ENCODE measurements around the gene CRB1.
A peak's percentile ranks its signal among the peaks of the same experiment; 100 is the strongest.

The CRB1 gene

GRCh38 chr1:197355248-197355995, 87.4 kb downstream of the CRB1 start:
- TF ChIP-seq CTCF (IDR thresholded peaks at IDR 0.05; ENCODE audit: insufficient read depth, low read length, missing control alignments): no peak
- no peak for DNase-seq (ENCODE audit: low read depth, low spot score)
- no peak overlapping the region for H3K4me3 ChIP-seq (ENCODE audit: low read depth, low read length)
- POLR2A ChIA-PET: no interaction called here
- CTCF ChIA-PET: interaction anchor here (0.9 to 4.4 kb wide), 10 partner anchors 8 to 174 kb away, joined by 3 to 61 read pairs (median 6); no protein-coding TSS in a partner anchor

- CTCF ChIA-PET: interaction anchor here (0.7 to 4.4 kb wide), 31 partner anchors 8 to 617 kb away, joined by 3 to 61 read pairs (median 4); no protein-coding TSS in a partner anchor
- peak; percentile 69 for TF ChIP-seq CTCF (IDR thresholded peaks at IDR 0.05; ENCODE audit: insufficient read depth, low read length, missing control alignments)
- no peak overlapping the region for H3K4me3 ChIP-seq (ENCODE audit: low read depth, low read length)
- POLR2A ChIA-PET: no interaction called here
- no peak for DNase-seq (ENCODE audit: low read depth, low spot score)
These were observed 88.9 kb downstream of the CRB1 start for GRCh38 chr1:197356723-197357533.

GRCh38 chr1:197358959-197359358, 90.9 kb downstream of the CRB1 start:
- DNase-seq (ENCODE audit: low read depth, low spot score): no peak
- ChIA-PET POLR2A (no interaction called here), CTCF (interaction anchor here (0.7 to 3.4 kb wide), 6 partner anchors 25 to 178 kb away, joined by 3 to 61 read pairs (median 12); no protein-coding TSS in a partner anchor)
- H3K4me3 ChIP-seq (ENCODE audit: low read depth, low read length): no peak overlapping the region
- TF ChIP-seq CTCF (IDR thresholded peaks at IDR 0.05; ENCODE audit: insufficient read depth, low read length, missing control alignments): no peak

GRCh38 chr1:197360068-197360467, 92.0 kb downstream of the CRB1 start:
- ChIA-PET POLR2A (no interaction called here), CTCF (interaction anchor here (0.8 to 2.1 kb wide), 2 partner anchors 13 to 180 kb away, joined by 3 to 8 read pairs; no protein-coding TSS in a partner anchor)
- DNase-seq (ENCODE audit: low read depth, low spot score): no peak
- no peak overlapping the region for H3K4me3 ChIP-seq (ENCODE audit: low read depth, low read length)
- no peak for TF ChIP-seq CTCF (IDR thresholded peaks at IDR 0.05; ENCODE audit: insufficient read depth, low read length, missing control alignments)

GRCh38 chr1:197362871-197363270, 94.8 kb downstream of the CRB1 start:
- no peak overlapping the region for H3K4me3 ChIP-seq (ENCODE audit: low read depth, low read length)
- no peak for TF ChIP-seq CTCF (IDR thresholded peaks at IDR 0.05; ENCODE audit: insufficient read depth, low read length, missing control alignments)
- CTCF ChIA-PET: no interaction called here
- POLR2A ChIA-PET: no interaction called here
- DNase-seq (ENCODE audit: low read depth, low spot score): no peak

- ChIA-PET CTCF (no interaction called here), POLR2A (no interaction called here)
- DNase-seq (ENCODE audit: low read depth, low spot score): no peak
- no peak overlapping the region for H3K4me3 ChIP-seq (ENCODE audit: low read depth, low read length)
- no peak for TF ChIP-seq CTCF (IDR thresholded peaks at IDR 0.05; ENCODE audit: insufficient read depth, low read length, missing control alignments)
These were observed 95.8 kb downstream of the CRB1 start for GRCh38 chr1:197363855-197364254.
